Natural killer cell treated with Interleukin-12 subunit alpha and Interleukin-12 subunit beta and Interleukin-15 and Interleukin-18, amount 100 ng/mL, for 72 hours (primary cell): ENCODE measurements around the gene ACOT7. TPM values are rescaled to one million over a fixed set of nuclear protein-coding genes. Genes with fewer than 3 reads are reported as not detected.

ENCODE experiments used
- ATAC-seq, 2 donors: fragments of 150-1000 bp; cut with Tn5 transposase in 1 of 2; sonication (Bioruptor Pico), chemical (Tn5 transposase) in 1 of 2; 2 replicates each; pipeline ENCODE4 v1.10.0; 2021
- DNase-seq: peaks from one replicate; pipeline ENCODE4 v3.0.0; 2022; ENCODE audit warnings: low spot score
- H3K27ac Mint-ChIP-seq, 2 donors: 1 replicate in 1 of 2; 2 replicates in 1 of 2; pipeline ENCODE4 v1.8.0; 2022; ENCODE audit warnings: mixed read lengths in 2 of 2, mild to moderate bottlenecking in 1 of 2, moderate library complexity in 1 of 2
- H3K27me3 Mint-ChIP-seq, 2 donors: 1 replicate in 1 of 2; 2 replicates in 1 of 2; pipeline ENCODE4 v1.8.0; 2022; ENCODE audit warnings: mixed read lengths in 2 of 2
- H3K36me3 Mint-ChIP-seq: one replicate; pipeline ENCODE4 v1.8.0; 2022; ENCODE audit warnings: mixed read lengths
- H3K4me1 Mint-ChIP-seq, 2 donors: 1 replicate in 1 of 2; 2 replicates in 1 of 2; pipeline ENCODE4 v1.8.0; 2022; ENCODE audit warnings: low read depth in 2 of 2, mixed read lengths in 2 of 2, mild to moderate bottlenecking in 1 of 2
- H3K4me3 Mint-ChIP-seq: one replicate; pipeline ENCODE4 v1.8.0; 2022; ENCODE audit warnings: mixed read lengths
- H3K9me3 Mint-ChIP-seq: 2 replicates; pipeline ENCODE4 v1.8.0; 2022; ENCODE audit warnings: mixed read lengths
- total RNA-seq, 2 donors: library from RNA; stranded (reverse); gene quantifications; one replicate each; pipeline ENCODE4 v1.2.3, GENCODE V29; 2022

The ACOT7 gene
- total RNA-seq, 2 donors from 2014 or later: 49.5 to 87.5 TPM

DNA sequence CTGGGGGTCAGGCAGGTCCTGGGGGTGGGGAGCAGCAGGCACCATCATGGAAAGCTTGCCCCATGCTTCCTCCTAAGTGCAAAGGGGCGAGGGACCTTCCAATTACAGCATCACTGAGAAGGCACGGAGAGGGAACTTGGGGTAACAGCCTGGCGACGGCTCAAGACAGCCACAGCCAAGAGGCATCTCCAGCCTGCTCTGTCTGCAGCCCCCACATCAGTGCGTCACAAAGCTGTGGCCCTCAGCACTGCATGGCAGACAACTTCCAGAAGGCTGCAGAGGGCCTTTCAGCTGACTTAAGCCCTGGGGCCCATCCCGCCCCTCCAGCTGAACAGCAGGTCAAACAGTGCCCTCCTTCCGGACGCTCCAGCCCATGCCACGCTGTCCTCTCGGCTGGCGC, 119.5 kb downstream of the ACOT7 start:
- Mint-ChIP-seq H3K9me3 (no peaks in the 10 kb centered on the region), H3K4me3 (no peak overlapping the region), H3K27me3 (no peaks in the 10 kb centered on the region), H3K4me1 (peaks cover 0 to 7% of the 10 kb centered on the region in 2 donors), H3K27ac (no peak overlapping the region), H3K36me3 (no peaks in the 10 kb centered on the region)
- DNase-seq: no peak
- no peak for ATAC-seq

DNA sequence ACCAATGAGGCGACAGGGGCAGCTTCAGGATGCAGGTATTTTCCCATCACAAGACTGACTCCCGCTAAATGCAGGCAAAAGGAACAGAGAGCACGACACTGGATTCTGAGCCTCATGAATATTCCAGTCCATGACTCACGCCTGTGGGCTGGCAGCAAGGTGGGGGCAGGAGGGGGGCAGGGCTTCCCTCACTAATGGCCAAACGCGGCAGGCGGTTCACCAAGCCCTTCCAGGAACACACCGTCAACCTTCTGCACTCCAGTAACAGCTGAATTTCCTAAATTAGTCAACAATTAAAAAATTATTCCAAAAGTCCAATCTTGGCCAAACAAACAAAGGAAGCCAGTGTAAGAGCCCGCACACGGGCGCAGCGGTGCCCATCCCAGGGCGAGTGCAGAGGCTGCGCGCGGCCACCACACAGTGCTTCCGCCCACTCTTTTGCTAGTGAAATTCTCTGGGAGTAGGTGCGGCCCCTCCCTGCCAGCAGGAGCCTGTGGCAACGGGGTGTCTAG, 120.1 kb downstream of the ACOT7 start:
- Mint-ChIP-seq H3K27me3 (no peaks in the 10 kb centered on the region), H3K4me1 (peaks cover 0 to 4% of the 10 kb centered on the region in 2 donors), H3K27ac (no peak overlapping the region), H3K36me3 (no peaks in the 10 kb centered on the region), H3K9me3 (no peaks in the 10 kb centered on the region), H3K4me3 (no peak overlapping the region)
- DNase-seq: no peak
- ATAC-seq: no peak

DNA sequence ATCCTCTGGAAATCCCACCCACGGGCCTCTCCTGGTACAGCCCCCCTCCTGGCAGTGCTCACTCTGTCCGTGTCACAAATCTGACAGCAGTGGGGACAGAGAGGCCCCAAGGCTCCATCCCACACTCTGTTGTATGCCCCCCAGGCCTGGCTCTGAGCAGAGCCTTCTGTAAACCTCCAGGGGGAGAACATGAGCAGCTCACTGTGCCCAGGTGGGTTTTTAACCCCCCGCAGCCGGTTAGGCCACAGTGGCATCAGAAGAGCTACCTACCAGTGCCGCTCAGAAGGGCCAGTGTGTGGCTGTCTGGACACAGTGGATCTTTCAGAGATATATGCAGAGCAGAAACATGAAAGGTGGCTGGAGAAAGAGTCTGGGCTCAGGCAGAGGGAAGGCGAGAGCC, 120.7 kb downstream of the ACOT7 start:
- Mint-ChIP-seq H3K27me3 (no peaks in the 10 kb centered on the region), H3K4me3 (no peak overlapping the region), H3K9me3 (no peaks in the 10 kb centered on the region), H3K36me3 (no peaks in the 10 kb centered on the region), H3K27ac (no peak overlapping the region), H3K4me1 (peaks cover 0 to 3% of the 10 kb centered on the region in 2 donors)
- DNase-seq: no peak
- ATAC-seq: no peak

DNA sequence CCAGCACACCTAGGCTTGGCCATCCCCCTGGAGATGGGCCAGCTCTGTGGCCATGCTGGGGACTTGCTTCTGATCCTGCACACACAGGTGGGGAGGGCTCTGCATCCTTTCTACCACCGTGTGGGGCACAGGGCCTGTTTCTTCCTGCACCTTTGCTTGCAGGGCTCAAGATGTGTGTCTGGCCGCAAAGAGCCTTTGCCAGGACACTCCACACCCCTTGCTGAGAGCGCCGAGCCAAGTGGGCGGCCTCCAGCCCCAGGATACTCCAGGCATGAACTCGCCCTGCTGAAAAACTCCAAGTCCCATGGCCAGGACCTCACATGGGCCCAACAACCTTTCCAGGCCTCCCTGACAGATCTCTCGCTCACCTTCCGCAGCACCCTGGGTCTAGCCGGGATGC, 121.1 kb downstream of the ACOT7 start:
- H3K36me3 Mint-ChIP-seq: no peaks in the 10 kb centered on the region
- H3K4me1 Mint-ChIP-seq: peaks cover 0 to under 1% of the 10 kb centered on the region in 2 donors
- no peak overlapping the region for H3K4me3 Mint-ChIP-seq
- DNase-seq: no peak
- no peaks in the 10 kb centered on the region for H3K9me3 Mint-ChIP-seq
- H3K27me3 Mint-ChIP-seq: no peaks in the 10 kb centered on the region
- H3K27ac Mint-ChIP-seq: no peak overlapping the region
- no peak for ATAC-seq

DNA sequence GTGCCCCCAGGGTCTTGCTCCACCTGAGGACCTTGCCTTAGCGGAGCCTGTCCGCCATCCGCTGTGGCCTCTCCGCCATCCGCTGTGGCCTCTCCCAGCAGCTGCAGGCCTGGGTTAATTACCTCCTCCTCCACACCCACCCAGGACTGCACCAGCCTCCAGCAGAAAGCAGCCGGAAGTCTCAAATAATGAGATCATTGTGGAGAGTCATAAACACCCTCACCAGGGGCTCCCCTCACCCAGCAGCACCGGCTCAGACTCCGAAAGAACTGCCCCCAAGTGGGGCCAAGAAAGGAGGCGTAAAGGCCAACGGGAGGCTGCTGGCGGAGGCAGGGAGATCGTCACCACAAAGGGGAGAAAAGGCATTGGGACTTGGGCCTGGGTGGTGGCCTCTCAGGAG, 122.0 kb downstream of the ACOT7 start:
- Mint-ChIP-seq H3K27ac (no peak overlapping the region), H3K36me3 (no peaks in the 10 kb centered on the region), H3K27me3 (no peaks in the 10 kb centered on the region), H3K4me3 (no peak overlapping the region), H3K9me3 (no peaks in the 10 kb centered on the region), H3K4me1 (no peaks in the 10 kb centered on the region)
- no peak for DNase-seq
- no peak for ATAC-seq

- ATAC-seq: no peak
- no peaks in the 10 kb centered on the region for H3K36me3 Mint-ChIP-seq
- no peak overlapping the region for H3K4me3 Mint-ChIP-seq
- no peaks in the 10 kb centered on the region for H3K4me1 Mint-ChIP-seq
- H3K27me3 Mint-ChIP-seq: no peaks in the 10 kb centered on the region
- no peak overlapping the region for H3K27ac Mint-ChIP-seq
- H3K9me3 Mint-ChIP-seq: no peaks in the 10 kb centered on the region
- no peak for DNase-seq
Observed at GRCh38 chr1:6271006-6271405, 122.6 kb downstream of the ACOT7 start.

DNA sequence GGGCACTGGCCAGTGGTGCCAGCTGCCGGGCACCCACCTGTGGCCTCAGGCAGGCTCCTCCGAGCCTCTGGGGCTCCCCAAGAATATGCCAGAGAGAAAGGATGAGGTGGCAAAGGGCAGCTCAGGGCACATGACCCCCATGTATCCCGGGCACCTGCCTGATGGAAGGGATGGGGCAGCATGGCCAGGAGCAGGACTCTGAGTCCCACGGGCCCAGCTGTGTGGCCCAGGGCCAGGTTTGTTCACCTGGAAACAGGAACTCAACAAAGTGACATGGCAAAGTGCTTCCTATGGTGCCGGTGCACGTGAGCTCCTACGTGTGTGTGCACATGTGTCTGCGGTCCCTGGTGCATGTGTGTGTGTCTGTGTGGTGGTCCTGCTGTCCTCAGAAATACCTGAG, 123.2 kb downstream of the ACOT7 start:
- no peaks in the 10 kb centered on the region for H3K4me1 Mint-ChIP-seq
- H3K4me3 Mint-ChIP-seq: no peak overlapping the region
- ATAC-seq (no peak), DNase-seq (no peak)
- no peak overlapping the region for H3K27ac Mint-ChIP-seq
- H3K36me3 Mint-ChIP-seq: no peaks in the 10 kb centered on the region
- H3K27me3 Mint-ChIP-seq: no peaks in the 10 kb centered on the region
- H3K9me3 Mint-ChIP-seq: no peaks in the 10 kb centered on the region

GRCh38 chr1:6269720-6270400, 123.7 kb downstream of the ACOT7 start:
- no peaks in the 10 kb centered on the region for H3K27me3 Mint-ChIP-seq
- H3K9me3 Mint-ChIP-seq: no peaks in the 10 kb centered on the region
- no peaks in the 10 kb centered on the region for H3K36me3 Mint-ChIP-seq
- H3K4me3 Mint-ChIP-seq: no peak overlapping the region
- no peak for DNase-seq
- no peak overlapping the region for H3K27ac Mint-ChIP-seq
- ATAC-seq: no peak
- H3K4me1 Mint-ChIP-seq: no peaks in the 10 kb centered on the region

GRCh38 chr1:6269296-6269695, 124.3 kb downstream of the ACOT7 start:
- no peaks in the 10 kb centered on the region for H3K9me3 Mint-ChIP-seq
- no peaks in the 10 kb centered on the region for H3K36me3 Mint-ChIP-seq
- ATAC-seq (no peak), DNase-seq (no peak)
- no peak overlapping the region for H3K27ac Mint-ChIP-seq
- H3K27me3 Mint-ChIP-seq: no peaks in the 10 kb centered on the region
- H3K4me1 Mint-ChIP-seq: no peaks in the 10 kb centered on the region
- no peak overlapping the region for H3K4me3 Mint-ChIP-seq

GRCh38 chr1:6268415-6268814, 125.2 kb downstream of the ACOT7 start:
- no peak overlapping the region for H3K27ac Mint-ChIP-seq
- ATAC-seq (no peak), DNase-seq (no peak)
- no peaks in the 10 kb centered on the region for H3K36me3 Mint-ChIP-seq
- no peaks in the 10 kb centered on the region for H3K4me1 Mint-ChIP-seq
- no peaks in the 10 kb centered on the region for H3K9me3 Mint-ChIP-seq
- no peaks in the 10 kb centered on the region for H3K27me3 Mint-ChIP-seq
- no peak overlapping the region for H3K4me3 Mint-ChIP-seq

DNA sequence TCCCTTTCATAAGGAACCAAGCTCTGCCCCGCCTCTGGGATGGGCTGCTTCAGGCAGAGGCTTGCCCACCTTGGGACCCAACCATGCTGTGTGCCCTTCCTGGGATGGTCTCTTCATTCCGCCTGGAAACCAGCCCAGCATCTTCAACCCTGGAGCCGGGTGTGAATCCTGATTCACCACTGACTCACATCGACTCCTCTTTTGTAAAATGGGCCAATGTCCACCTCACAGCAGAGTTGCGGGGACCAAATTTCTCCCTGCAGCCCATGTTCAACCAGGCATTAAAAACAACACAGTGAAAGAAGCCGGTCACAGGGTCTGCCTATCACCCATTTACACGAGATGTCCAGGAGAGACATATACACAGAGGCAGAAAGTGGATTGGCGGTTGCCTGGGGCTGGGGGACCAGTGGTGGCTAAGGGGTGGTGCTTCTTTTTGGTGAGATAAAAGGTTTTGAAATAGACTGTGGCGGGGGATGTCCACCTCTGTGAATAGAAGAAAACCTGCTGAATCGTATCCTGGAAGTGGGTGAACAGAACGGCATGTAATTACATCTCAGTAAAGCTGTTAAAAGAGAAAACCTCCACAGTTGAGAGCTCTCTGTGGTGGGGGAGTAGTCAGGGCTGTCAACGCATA, 125.8 kb downstream of the ACOT7 start:
- Mint-ChIP-seq H3K36me3 (no peaks in the 10 kb centered on the region), H3K27me3 (no peaks in the 10 kb centered on the region), H3K4me1 (no peaks in the 10 kb centered on the region), H3K9me3 (no peaks in the 10 kb centered on the region), H3K4me3 (no peak overlapping the region), H3K27ac (no peak overlapping the region)
- ATAC-seq (no peak), DNase-seq (no peak)

DNA sequence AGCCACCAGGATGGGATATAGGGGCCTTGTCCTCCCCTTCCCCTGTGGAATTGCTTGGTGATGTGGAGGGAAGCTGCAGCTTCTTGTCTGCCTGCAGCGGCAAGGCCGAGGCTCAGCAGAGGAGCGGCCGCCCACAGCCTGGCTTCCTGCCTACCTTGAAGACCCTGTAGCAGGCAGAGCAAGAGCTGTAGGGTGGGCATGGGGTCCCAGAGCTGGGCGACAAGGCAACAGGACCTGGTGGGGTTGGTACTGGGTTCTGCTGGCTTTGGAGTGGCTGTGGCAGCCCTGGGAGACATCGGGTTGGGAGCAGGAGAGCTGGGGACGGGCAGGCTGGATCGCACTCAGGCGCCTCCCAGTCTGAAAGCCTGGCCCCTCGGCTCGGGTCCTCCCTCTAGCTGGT, 126.9 kb downstream of the ACOT7 start:
- Mint-ChIP-seq H3K27ac (no peak overlapping the region), H3K9me3 (no peaks in the 10 kb centered on the region), H3K4me1 (peaks cover 0 to 3% of the 10 kb centered on the region in 2 donors), H3K4me3 (no peak overlapping the region), H3K27me3 (no peaks in the 10 kb centered on the region), H3K36me3 (no peaks in the 10 kb centered on the region)
- DNase-seq (no peak), ATAC-seq (no peak)

DNA sequence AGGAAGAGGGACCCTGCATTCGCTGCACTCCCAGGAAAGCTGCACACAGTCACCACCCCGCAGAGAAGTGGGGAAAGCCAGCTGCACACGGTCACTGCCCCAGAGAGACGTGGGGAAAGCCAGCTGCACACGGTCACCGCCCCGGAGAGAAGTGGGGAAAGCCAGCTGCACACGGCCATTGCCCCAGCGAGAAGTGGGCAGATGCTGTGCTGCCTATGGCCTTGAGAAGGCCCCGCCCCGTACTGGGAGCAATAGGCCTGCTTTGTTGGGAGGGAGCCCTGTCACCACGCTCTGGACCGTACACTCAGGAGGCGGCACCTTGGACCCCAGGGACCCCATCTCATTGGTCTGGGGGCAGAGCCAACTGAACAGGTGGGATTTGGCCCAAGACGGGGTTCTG, 128.4 kb downstream of the ACOT7 start:
- no peaks in the 10 kb centered on the region for H3K27me3 Mint-ChIP-seq
- H3K27ac Mint-ChIP-seq: no peak overlapping the region
- DNase-seq: no peak
- no peaks in the 10 kb centered on the region for H3K9me3 Mint-ChIP-seq
- H3K36me3 Mint-ChIP-seq: no peaks in the 10 kb centered on the region
- peaks cover 0 to 3% of the 10 kb centered on the region in 2 donors for H3K4me1 Mint-ChIP-seq
- no peak for ATAC-seq
- H3K4me3 Mint-ChIP-seq: no peak overlapping the region

GRCh38 chr1:6263716-6264115, 129.9 kb downstream of the ACOT7 start:
- H3K4me3 Mint-ChIP-seq: no peak overlapping the region
- no peak for ATAC-seq
- no peak overlapping the region for H3K27ac Mint-ChIP-seq
- H3K4me1 Mint-ChIP-seq: peaks cover 0 to 3% of the 10 kb centered on the region in 2 donors
- no peaks in the 10 kb centered on the region for H3K9me3 Mint-ChIP-seq
- H3K36me3 Mint-ChIP-seq: no peaks in the 10 kb centered on the region
- no peak for DNase-seq
- H3K27me3 Mint-ChIP-seq: no peaks in the 10 kb centered on the region
